COLO668 (cell line): ENCODE measurements around the gene FANCC.
"Not testable (repeated sequence)": the region's sequence is repeated elsewhere in the genome, so short reads cannot be mapped to it uniquely, and the experiment has no call there.

ENCODE experiments used
- DNase-seq: peaks from one replicate; lab custom pipeline; 2025; ENCODE audit not compliant: unreplicated experiment; lab: John Stamatoyannopoulos, UW

FANCC gene

GRCh38 chr9:95330720-95331404 lies 13.4 kb upstream of the FANCC start:
- DNase-seq: no peak

DNA sequence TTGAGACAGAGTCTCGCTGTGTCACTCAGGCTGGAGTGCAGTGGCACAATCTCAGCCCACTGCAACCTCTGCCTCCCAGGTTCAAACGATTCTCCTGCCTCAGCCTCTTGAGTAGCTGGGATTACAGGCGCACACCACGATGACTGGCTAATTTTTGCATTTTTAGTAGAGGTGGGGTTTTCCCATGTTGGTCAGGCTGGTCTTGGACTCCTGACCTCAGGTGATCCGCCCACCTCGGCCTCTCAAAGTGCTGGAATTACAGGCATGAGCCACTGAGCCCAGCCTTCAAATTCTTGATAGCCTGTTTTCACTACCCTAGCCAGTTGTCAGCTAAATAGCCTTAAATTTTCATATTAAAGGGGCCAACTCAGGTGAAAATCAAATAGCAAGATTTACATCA lies 11.6 kb upstream of the FANCC start:
- DNase-seq: not testable (repeated sequence)

DNA sequence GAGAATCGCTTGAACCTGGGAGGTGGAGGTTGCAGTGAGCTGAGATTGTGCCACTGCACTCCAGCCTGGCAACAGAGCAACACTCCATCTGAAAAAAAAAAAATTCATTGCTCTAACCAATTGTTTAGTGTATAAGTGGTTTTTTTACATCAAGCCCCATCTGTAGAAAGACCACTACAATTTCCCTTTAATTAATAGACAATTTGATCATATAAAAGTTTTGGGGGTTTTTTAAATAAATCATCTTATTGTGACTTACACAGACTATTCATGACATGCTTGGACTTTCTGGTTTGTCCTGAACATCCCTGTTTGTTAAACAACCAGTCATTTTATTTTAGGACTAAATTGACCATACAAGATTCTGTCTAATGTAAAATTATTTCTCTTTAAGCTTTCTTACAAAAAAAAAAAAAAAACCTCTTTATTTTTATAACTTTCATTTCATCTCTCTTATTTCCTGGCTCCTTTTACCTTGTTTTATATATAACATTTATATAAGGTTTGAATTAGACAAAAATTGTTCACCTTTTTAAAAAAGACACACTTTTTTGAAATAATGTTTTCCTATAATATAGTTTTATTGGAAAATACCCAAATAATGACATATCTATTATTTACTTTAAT lies 9.8 kb upstream of the FANCC start:
- no peak for DNase-seq

- DNase-seq: no peak
Observed at GRCh38 chr9:95325221-95325620, 7.7 kb upstream of the FANCC start.

DNA sequence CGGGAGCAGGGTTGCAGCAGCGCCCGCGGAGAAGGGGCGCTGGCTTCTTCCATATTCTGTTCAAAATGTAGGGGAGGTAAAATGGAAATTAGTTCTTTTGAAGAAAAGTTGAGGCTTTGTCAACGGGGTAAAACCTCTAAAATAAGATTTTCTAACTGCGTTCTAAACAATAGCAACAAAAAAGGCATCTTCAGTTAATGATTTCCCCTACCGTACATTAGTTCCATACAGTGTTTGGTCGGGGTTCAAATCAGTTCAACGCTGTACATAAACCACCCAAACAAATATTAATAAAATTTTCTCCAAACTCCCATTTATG lies 343 bp upstream of the FANCC start:
- no peak for DNase-seq

GRCh38 chr9:95316794-95317118 lies 753 bp downstream of the FANCC start:
- DNase-seq: peak; percentile 91

DNA sequence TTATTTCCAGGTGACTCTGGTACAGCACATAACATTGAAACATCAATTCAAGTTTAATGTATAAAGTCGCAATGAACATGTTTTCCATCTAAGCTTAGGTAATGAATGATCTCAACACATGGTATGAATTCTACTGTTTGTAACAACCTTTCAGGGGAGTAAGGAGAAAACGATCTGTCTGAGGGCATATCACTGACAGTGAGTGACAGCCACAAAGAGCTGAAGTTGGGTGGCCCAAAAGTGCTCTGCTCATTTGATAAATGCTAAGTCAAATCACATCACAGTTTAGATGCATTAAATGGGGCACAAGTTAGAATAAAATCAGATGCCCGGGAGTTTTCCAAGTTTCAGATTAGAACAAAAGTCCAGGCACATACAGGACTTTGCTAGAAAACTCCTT lies 1.2 kb downstream of the FANCC start:
- DNase-seq: no peak

GRCh38 chr9:95315108-95315746 lies 2.3 kb downstream of the FANCC start:
- DNase-seq: no peak

DNA sequence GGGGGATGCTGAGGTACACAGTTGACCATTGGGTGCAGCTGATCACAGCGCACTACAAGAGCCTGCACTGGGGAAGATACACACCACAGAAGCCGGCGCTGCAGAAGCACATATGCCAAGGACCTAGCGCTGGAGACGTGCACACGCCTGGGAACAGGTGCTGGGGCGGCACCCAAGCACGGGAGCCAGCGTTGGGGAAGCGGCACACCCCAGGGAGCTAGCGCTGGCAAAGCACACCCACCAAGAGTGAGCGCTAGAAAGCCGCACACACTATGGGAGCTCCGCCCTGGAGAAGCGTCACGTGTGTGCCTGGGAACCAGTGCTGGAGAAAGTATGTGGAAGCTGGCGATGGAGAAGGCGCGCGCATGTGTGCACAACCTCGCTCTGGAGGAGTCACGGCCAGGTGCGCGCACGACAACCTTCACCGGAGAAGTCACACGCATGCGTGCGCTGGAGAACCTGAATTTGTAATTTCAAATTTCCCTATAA lies 4.5 kb downstream of the FANCC start:
- DNase-seq: peak; percentile 97

GRCh38 chr9:95311961-95312360 lies 5.5 kb downstream of the FANCC start:
- no peak for DNase-seq

- DNase-seq: no peak
Observed at GRCh38 chr9:95307538-95307937, 10.0 kb downstream of the FANCC start.

DNA sequence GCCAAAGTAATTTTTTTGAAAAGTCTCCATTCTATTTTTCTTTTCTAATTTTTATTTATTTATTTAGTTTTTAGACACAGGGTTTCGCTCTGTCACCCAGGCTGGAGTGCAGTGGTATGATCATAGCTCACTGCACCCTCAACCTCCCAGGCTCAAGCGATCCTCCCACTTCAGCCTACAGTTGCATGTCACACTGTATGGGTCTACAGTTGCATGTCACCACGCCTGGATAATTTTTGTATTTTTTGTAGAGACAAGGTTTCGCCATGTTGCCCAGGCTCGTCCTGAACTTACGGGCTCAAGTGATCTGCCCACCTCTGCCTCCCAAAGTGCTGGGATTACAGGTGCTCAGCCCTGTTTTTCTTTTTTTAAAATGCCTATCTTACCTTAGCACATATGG lies 10.7 kb downstream of the FANCC start:
- no peak for DNase-seq

DNA sequence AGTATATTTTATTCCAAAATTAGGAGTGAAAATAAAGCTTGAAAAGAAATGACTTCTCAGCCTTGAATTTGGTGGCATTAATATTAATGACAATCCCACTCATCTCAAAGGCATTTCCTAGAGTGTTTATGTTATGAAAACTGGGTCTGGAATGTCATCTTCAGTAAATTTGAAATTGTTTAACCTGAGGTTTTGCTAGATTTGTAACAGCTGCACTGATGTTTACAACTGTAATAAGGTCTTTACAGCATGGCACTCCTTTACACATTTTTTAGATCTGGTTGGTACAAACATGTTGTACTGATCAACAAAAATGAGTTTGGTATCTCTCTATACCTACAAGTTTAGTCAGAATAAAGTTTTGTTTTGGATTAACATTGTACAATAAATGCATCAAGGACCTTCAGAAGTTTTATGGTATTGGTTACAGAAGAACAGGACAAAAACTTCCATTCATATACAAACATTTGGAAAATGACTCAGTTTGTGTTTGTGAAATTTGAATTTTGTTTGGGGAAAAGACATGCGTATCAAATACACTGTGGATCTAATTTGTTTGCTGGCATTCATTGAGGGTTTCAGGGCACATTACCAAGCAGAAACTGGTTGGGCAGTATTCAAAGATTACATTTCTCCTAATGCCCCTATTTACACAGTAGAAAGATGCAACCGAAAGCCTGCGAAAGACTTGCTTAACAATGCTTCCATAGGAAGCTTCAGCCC lies 11.6 kb downstream of the FANCC start:
- no peak for DNase-seq

DNA sequence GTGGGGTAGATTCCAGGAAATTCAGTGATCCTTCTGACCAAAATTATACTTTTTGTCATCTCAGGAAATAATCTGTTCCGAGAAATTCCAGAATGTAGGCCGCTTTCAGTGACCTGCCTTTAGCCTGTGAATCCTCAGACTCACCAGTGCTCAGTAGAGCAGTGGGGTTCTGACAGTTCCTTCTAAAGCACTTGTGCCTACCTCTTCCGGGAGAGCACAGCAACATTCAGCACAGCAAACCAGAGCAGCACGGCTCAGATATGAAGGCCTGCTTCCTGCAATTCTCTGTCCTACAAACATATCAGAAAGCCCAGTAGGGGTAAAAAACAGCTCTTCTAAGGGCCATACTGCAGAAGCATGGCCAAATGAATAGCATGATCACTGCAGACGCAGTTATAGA lies 15.0 kb downstream of the FANCC start:
- DNase-seq: no peak

GRCh38 chr9:95297760-95298159 lies 19.7 kb downstream of the FANCC start:
- no peak for DNase-seq

GRCh38 chr9:95297316-95297715 lies 20.2 kb downstream of the FANCC start:
- DNase-seq: no peak

GRCh38 chr9:95296761-95297160 lies 20.7 kb downstream of the FANCC start:
- no peak for DNase-seq

GRCh38 chr9:95293296-95293695 lies 24.2 kb downstream of the FANCC start:
- not testable (repeated sequence) for DNase-seq

DNA sequence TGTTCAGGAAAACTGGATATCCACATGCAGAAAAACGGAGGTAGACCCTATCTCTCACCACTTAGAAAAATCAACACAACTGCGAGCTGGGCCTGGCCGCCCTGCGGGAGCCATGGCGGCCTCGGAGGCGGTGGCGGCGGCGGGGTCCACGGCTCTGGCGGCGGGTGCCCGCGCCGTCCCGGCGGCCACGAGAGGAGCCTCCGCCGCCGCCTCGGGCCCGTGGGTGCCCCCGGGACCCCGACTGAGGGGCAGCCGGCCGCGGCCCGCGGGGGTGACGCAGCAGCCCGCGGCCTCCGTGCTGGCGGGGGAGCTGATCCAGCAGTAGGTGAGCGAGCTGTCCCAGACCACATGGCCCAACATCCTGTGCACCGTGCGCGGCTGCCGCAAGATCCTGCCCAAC lies 25.3 kb downstream of the FANCC start:
- DNase-seq: no peak

DNA sequence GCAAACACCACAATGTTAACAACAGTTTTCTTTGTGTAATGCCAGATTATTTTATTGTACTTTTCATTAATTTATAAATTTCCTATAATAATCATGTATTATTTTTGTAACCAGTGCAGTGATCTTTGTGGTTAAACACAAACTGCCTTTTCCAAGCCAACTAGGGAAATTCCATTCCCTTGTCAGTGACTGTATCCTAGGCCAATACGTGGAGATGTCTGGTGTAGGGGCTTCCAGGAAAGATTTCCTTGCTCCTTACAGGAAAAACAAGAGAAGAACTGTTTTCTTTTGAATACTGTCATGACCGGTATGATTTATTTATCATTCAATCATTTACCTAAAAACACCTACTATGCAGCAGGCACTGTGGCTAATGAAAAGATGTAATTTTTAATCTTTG lies 31.4 kb downstream of the FANCC start:
- DNase-seq: no peak

DNA sequence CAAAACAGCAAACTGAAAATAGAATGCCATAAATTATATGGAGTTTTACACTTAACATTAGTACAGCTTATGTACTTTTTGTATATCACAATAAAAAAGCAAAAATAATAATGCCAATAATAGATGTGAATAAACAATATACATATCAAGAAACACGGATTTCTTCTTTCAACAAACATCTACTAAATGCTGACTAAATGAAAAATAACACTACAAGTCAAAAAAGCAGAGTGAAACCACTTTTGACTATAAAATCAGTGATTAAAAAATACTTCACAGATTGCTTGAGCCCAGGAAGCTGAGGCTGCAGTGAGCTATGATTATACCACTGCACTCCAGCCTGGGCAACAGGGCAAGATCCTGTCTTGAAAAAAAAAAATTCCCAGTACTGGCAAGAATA lies 32.2 kb downstream of the FANCC start:
- no peak for DNase-seq
